Karpas-422 (cell line): ENCODE results near the gene RING1. TPM values are rescaled to one million over a fixed set of nuclear protein-coding genes. Genes with fewer than 3 reads are reported as not detected.

Experiments
- DNase-seq: peaks from one replicate; pipeline ENCODE4 v3.0.0-alpha.2; 2015
- H2AFZ ChIP-seq: fragments of 200-600 bp; sonication (generic); 2 replicates; pipeline ENCODE4 v1.6.1; 2014; ENCODE audit warnings: antibody characterized with exemption, low read length, mixed read lengths
- H3K27ac ChIP-seq: fragments of 200-600 bp; sonication (generic); 2 replicates; pipeline ENCODE4 v1.5.1; 2014; ENCODE audit warnings: mild to moderate bottlenecking, low read length, moderate library complexity
- H3K27me3 ChIP-seq: fragments of 200-600 bp; sonication (generic); 2 replicates; pipeline ENCODE4 v1.6.1; 2014; ENCODE audit warnings: low read length, mixed read lengths
- H3K36me3 ChIP-seq: fragments of 200-600 bp; sonication (generic); 2 replicates; pipeline ENCODE4 v1.6.1; 2014; ENCODE audit warnings: low read length, mixed read lengths; ENCODE audit not compliant: insufficient read depth
- H3K4me1 ChIP-seq: fragments of 200-600 bp; sonication (generic); 2 replicates; pipeline ENCODE4 v1.6.1; 2014; ENCODE audit warnings: mild to moderate bottlenecking, low read length, mixed read lengths
- H3K4me2 ChIP-seq: fragments of 200-600 bp; sonication (generic); 2 replicates; pipeline ENCODE4 v1.6.1; 2014; ENCODE audit warnings: low read length, low read depth, mild to moderate bottlenecking; ENCODE audit not compliant: poor library complexity, severe bottlenecking
- H3K4me3 ChIP-seq: fragments of 200-600 bp; sonication (generic); 2 replicates; pipeline ENCODE4 v1.5.1; 2014; ENCODE audit warnings: mild to moderate bottlenecking, antibody characterized with exemption, low read length, mixed read lengths
- H3K79me2 ChIP-seq: fragments of 200-600 bp; sonication (generic); 2 replicates; pipeline ENCODE4 v1.6.1; 2014; ENCODE audit warnings: mild to moderate bottlenecking, low read length, mixed read lengths
- H3K9ac ChIP-seq: fragments of 200-600 bp; sonication (generic); 2 replicates; pipeline ENCODE4 v1.6.0; 2014; ENCODE audit warnings: low read length
- H3K9me2 ChIP-seq: fragments of 200-600 bp; sonication (generic), shearing (Covaris generic); replicated peaks from 2 replicates; pipeline ENCODE4 v1.6.0; 2014; ENCODE audit warnings: mild to moderate bottlenecking, low read length, moderate library complexity; ENCODE audit not compliant: insufficient read depth
- H3K9me3 ChIP-seq: fragments of 300-700, 200-600 bp; sonication (generic); 2 replicates; pipeline ENCODE4 v1.6.1; 2014; ENCODE audit warnings: low read length, mixed read lengths
- H4K20me1 ChIP-seq: fragments of 200-600 bp; sonication (generic); 2 replicates; pipeline ENCODE4 v1.6.1; 2014; ENCODE audit warnings: mild to moderate bottlenecking, antibody characterized with exemption, low read length, low read depth; ENCODE audit not compliant: insufficient read depth
- total RNA-seq: library from RNA; depleted of rRNA; stranded (reverse); fragments of >200 nt; shearing (Covaris generic); gene quantifications from 2 replicates; pipeline ENCODE4 v1.2.3, GENCODE V29; 2014; ENCODE audit warnings: low replicate concordance

RING1 gene
- total RNA-seq, 1 experiment from 2014 or later: 14.2 TPM

DNA sequence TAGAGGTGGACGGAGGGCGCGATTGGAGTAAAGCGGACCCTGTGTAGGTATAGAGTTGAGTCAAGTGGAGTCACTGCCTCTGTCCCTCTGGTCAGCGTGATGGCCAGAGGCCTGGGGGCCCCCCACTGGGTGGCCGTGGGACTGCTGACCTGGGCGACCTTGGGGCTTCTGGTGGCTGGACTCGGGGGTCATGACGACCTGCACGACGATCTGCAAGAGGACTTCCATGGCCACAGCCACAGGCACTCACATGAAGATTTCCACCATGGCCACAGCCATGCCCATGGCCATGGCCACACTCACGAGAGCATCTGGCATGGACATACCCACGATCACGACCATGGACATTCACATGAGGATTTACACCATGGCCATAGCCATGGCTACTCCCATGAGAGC is 7.2 kb upstream of the RING1 start:
- Histone ChIP-seq H3K9me3 (no peaks in the 10 kb centered on the region), H3K36me3 (peaks cover 30% of the 10 kb centered on the region), H3K27ac (peak overlapping the region; percentile 80), H3K4me3 (peak overlapping the region; percentile 100), H2AFZ (peak overlapping the region; percentile 75; the same call in 1 of the 2 replicates), H3K27me3 (no peaks in the 10 kb centered on the region), H3K9ac (peak overlapping the region; percentile 100), H4K20me1 (no peaks in the 10 kb centered on the region; the same call in 1 of the 2 replicates), H3K4me1 (peaks cover 54% of the 10 kb centered on the region), H3K9me2 (no peaks in the 10 kb centered on the region), H3K79me2 (peaks cover 49% of the 10 kb centered on the region), H3K4me2 (peak overlapping the region; percentile 97)
- DNase-seq: no peak

DNA sequence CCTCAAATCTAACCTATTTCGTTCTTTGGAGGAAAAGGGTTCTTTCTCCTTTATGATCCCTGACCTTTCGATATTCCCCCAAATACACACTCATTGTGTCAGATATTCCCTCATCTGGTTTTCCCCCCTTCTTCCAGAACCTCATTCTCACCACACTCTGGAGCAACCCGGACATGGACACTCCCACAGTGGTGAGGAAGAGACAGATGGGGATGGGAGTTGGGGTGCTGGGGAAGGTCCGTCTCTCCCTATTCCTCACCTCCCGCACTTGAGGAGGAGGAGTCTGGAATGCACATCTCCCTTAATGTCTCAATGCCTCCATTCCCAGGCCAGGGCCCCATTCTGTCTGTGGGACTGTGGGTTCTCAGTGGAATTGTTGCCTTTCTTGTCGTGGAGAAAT is 6.4 kb upstream of the RING1 start:
- no peak overlapping the region for H2AFZ ChIP-seq
- peak overlapping the region; percentile 97 for H3K4me2 ChIP-seq
- peaks cover 48% of the 10 kb centered on the region for H3K79me2 ChIP-seq
- DNase-seq: no peak
- H3K27me3 ChIP-seq: no peaks in the 10 kb centered on the region
- peaks cover 22% of the 10 kb centered on the region for H3K36me3 ChIP-seq
- H3K4me1 ChIP-seq: peaks cover 55% of the 10 kb centered on the region
- H3K27ac ChIP-seq: peak overlapping the region; percentile 80; the same call in 1 of the 2 replicates
- peak overlapping the region; percentile 100 for H3K4me3 ChIP-seq
- no peaks in the 10 kb centered on the region; the same call in 1 of the 2 replicates for H4K20me1 ChIP-seq
- H3K9ac ChIP-seq: peak overlapping the region; percentile 100
- no peaks in the 10 kb centered on the region for H3K9me3 ChIP-seq
- no peaks in the 10 kb centered on the region for H3K9me2 ChIP-seq

- peaks cover 59% of the 10 kb centered on the region for H3K4me1 ChIP-seq
- no peaks in the 10 kb centered on the region for H3K27me3 ChIP-seq
- no peak for DNase-seq
- H3K9me2 ChIP-seq: no peaks in the 10 kb centered on the region
- no peak overlapping the region for H2AFZ ChIP-seq
- H3K4me2 ChIP-seq: no peak overlapping the region
- no peak overlapping the region for H3K27ac ChIP-seq
- peak overlapping the region; percentile 14; the same call in 1 of the 2 replicates for H3K9ac ChIP-seq
- H3K9me3 ChIP-seq: no peaks in the 10 kb centered on the region
- peaks cover 44% of the 10 kb centered on the region for H3K79me2 ChIP-seq
- peaks cover 18% of the 10 kb centered on the region for H3K36me3 ChIP-seq
- no peaks in the 10 kb centered on the region; the same call in 1 of the 2 replicates for H4K20me1 ChIP-seq
- H3K4me3 ChIP-seq: no peak overlapping the region
Measured at GRCh38 chr6:33202799-33203198, 5.5 kb upstream of the RING1 start.

GRCh38 chr6:33203443-33204164 is 4.7 kb upstream of the RING1 start:
- Histone ChIP-seq H2AFZ (no peak overlapping the region), H3K36me3 (peaks cover 18% of the 10 kb centered on the region), H3K4me2 (peak overlapping the region; percentile 8), H3K9me3 (no peaks in the 10 kb centered on the region), H3K27me3 (no peaks in the 10 kb centered on the region), H3K9me2 (no peaks in the 10 kb centered on the region), H3K79me2 (peaks cover 38% of the 10 kb centered on the region), H3K27ac (no peak overlapping the region), H3K4me1 (peaks cover 54% of the 10 kb centered on the region), H4K20me1 (no peaks in the 10 kb centered on the region), H3K9ac (peak overlapping the region; percentile 21; the same call in 1 of the 2 replicates), H3K4me3 (no peak overlapping the region; the same call in 1 of the 2 replicates)
- no peak for DNase-seq

DNA sequence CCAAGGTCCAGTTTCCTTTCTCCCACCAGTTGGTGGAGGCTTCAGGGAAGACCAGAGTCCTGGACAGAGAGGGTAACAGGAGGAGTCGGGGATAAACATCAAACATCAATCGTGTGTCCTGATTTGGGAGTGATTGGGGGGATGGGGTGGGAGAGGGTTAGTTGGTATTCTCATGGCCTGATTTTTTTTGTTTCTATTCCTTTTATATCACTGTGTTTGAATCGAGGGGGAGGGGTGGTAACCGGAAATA is 4.2 kb upstream of the RING1 start:
- Histone ChIP-seq H3K27ac (no peak overlapping the region), H3K79me2 (peaks cover 33% of the 10 kb centered on the region)

GRCh38 chr6:33204415-33205190 is 3.7 kb upstream of the RING1 start, which contains the start of gene HSD17B8:
Gene HSD17B8, plus strand, starts transcription at chr6:33204655. Its CDS starts 14 bp downstream, at chr6:33204669.
- Histone ChIP-seq H3K9ac (peak within 1 kb of the TSS; percentile 87), H3K9me2 (no peaks in the 10 kb centered on the region), H3K27ac (no peak within 1 kb of the TSS; the same call in 1 of the 2 replicates), H3K4me3 (peak within 1 kb of the TSS; percentile 79), H3K9me3 (no peaks in the 10 kb centered on the region), H3K36me3 (peaks cover 20% of the 10 kb centered on the region), H3K27me3 (no peaks in the 10 kb centered on the region), H2AFZ (no peak within 1 kb of the TSS), H3K4me2 (peak within 1 kb of the TSS; percentile 68), H4K20me1 (no peaks in the 10 kb centered on the region), H3K79me2 (peaks cover 33% of the 10 kb centered on the region), H3K4me1 (peaks cover 55% of the 10 kb centered on the region)
- peak; percentile 93 for DNase-seq

More for the DNA sequence above, 4.2 kb upstream of the RING1 start:
- H4K20me1 ChIP-seq: no peaks in the 10 kb centered on the region
- no peaks in the 10 kb centered on the region for H3K27me3 ChIP-seq
- no peak overlapping the region for H2AFZ ChIP-seq
- peaks cover 54% of the 10 kb centered on the region for H3K4me1 ChIP-seq
- H3K9ac ChIP-seq: peak overlapping the region; percentile 21; the same call in 1 of the 2 replicates
- H3K4me3 ChIP-seq: no peak overlapping the region; the same call in 1 of the 2 replicates
- no peak for DNase-seq
- peak overlapping the region; percentile 8 for H3K4me2 ChIP-seq
- peaks cover 18% of the 10 kb centered on the region for H3K36me3 ChIP-seq
- H3K9me3 ChIP-seq: no peaks in the 10 kb centered on the region
- H3K9me2 ChIP-seq: no peaks in the 10 kb centered on the region

DNA sequence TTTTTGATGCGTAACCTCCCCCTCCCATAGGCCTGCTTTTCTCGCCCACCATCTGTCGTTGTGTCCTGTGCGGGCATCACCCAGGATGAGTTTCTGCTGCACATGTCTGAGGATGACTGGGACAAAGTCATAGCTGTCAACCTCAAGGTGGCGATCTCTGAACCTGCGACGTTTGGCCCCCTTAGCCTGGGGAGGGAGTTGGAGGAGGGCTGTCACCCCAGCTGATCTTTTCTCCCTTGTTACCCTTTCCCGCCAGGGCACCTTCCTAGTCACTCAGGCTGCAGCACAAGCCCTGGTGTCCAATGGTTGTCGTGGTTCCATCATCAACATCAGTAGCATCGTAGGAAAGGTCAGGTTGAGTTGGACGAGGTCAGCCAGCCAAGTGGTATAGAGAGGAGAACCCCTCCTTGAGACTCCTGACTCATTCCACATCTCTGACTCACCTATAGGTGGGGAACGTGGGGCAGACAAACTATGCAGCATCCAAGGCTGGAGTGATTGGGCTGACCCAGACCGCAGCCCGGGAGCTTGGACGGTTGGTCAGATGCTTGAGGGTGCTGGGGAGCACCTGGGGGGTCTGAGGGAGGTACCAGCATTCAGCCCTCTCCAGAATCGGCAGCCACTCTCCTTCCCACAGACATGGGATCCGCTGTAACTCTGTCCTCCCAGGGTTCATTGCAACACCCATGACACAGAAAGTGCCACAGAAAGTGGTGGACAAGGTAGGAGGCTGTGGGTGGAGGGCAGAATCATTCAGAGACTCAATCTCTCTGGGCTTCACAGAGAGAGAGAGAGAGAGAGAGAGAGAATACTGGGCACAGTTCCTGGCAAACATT is 2.9 kb upstream of the RING1 start:
- Histone ChIP-seq H3K79me2 (peaks cover 26% of the 10 kb centered on the region), H3K9ac (peak overlapping the region; percentile 87), H3K27me3 (no peaks in the 10 kb centered on the region), H3K9me2 (no peaks in the 10 kb centered on the region), H3K4me3 (peak overlapping the region; percentile 79; the same call in 1 of the 2 replicates), H4K20me1 (no peaks in the 10 kb centered on the region), H3K4me2 (peak overlapping the region; percentile 68), H3K9me3 (no peaks in the 10 kb centered on the region), H3K36me3 (peaks cover 25% of the 10 kb centered on the region), H2AFZ (no peak overlapping the region), H3K27ac (no peak overlapping the region), H3K4me1 (peaks cover 55% of the 10 kb centered on the region)
- peak; percentile 65 for DNase-seq
